Activated CD8-positive, alpha-beta memory T cell treated with anti-CD3 and anti-CD28 coated beads for 36 hours (primary cell): ENCODE data around the gene ELFN1. TPM values are rescaled to one million over a fixed set of nuclear protein-coding genes. Genes with fewer than 3 reads are reported as not detected.

Source experiments
- CTCF ChIA-PET: fragments of 350-600 bp; sonication (Branson Sonifier 250); formaldehyde crosslinking; loops from one replicate; lab custom pipeline; 2021; ENCODE audit warnings: antibody characterized with exemption; lab: Charles Lee
- POLR2A ChIA-PET: fragments of 350-600 bp; sonication (Branson Sonifier 250); formaldehyde crosslinking; loops from one replicate; lab custom pipeline; 2021; ENCODE audit warnings: antibody characterized with exemption; lab: Charles Lee
- total RNA-seq, 2 experiments: library from RNA; stranded (reverse); gene quantifications; one replicate each; pipeline ENCODE4 v1.2.3, GENCODE V29; 2021

The ELFN1 gene
- total RNA-seq, 2 experiments from 2014 or later = 0.17 to 0.27 TPM

DNA sequence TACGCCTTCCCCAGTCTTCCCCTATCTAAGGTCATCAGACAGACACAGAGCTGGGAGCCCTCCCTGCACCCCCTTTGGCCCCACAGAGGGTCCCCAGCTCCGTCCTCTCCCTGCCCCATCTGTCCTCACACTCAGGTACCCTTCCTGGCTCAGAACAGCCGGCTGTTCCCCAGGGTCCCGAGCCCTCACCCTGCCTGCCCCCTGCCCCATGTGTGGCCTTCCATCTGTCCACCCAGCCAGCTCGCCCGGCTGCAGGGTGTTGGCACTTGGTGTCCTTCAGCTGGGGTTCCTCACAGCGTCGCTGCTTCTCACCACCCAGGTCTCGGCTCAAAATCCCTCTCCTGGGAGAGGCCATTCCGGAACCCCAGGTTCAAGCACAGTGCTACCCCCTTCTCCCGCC is 28.9 kb upstream of the ELFN1 start:
- ChIA-PET CTCF (no interaction called here), POLR2A (interaction anchor here (0.5 kb wide), 1 partner anchor 415 kb away, joined by 4 read pairs; no protein-coding TSS in a partner anchor)

DNA sequence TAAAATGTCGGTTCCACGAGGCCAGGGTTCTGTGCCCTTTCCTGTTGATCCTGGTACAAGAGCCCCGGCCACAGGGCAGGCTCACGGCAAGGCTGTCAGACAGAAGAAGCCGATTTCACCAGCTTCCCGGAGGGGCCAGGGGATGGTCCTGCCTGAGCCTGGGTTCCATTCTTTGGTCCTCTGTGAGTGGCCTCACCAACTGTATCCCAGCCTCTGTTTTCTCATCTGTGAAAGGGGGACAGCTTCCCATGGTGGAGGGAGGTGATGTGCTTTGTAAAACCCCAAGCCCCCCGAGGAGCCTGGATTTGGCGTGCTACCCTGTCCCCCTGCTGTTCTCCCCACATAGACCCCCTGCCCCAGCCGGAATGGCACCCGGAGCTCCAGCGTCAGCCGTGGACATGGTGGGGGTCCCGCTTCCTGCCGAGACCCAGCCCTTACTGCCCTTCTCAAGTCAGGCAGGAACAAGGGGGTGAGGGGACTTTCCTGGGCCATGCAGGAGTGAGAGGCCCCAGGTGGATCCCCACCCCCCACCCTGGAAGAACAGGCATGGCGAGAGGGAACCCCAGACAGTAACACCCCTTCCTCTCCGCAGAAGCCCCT is 28.3 kb upstream of the ELFN1 start:
- CTCF ChIA-PET = no interaction called here
- POLR2A ChIA-PET = no interaction called here

DNA sequence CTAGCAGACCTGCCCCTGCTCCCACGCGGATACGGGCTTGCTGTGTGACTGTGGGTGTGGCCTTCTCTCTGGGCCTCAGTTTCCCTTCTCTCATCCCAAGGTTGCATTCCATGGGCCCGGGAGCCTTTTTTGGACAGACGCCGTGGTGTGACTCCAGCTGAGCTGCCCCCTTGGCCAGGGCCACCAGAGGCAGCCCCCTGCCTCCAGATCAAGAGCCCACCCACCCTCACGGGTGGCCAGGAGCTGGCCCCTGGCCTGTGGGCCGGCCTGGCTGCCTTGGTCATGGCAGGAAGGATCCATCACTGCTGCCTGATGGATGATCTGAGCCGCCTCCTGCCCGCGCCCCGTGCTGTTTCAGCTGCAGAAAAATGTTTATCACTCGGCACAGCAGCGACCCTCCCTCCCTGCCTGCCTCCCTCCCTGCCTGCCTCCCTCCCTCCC is 27.8 kb upstream of the ELFN1 start:
- CTCF ChIA-PET = no interaction called here
- POLR2A ChIA-PET = no interaction called here

DNA sequence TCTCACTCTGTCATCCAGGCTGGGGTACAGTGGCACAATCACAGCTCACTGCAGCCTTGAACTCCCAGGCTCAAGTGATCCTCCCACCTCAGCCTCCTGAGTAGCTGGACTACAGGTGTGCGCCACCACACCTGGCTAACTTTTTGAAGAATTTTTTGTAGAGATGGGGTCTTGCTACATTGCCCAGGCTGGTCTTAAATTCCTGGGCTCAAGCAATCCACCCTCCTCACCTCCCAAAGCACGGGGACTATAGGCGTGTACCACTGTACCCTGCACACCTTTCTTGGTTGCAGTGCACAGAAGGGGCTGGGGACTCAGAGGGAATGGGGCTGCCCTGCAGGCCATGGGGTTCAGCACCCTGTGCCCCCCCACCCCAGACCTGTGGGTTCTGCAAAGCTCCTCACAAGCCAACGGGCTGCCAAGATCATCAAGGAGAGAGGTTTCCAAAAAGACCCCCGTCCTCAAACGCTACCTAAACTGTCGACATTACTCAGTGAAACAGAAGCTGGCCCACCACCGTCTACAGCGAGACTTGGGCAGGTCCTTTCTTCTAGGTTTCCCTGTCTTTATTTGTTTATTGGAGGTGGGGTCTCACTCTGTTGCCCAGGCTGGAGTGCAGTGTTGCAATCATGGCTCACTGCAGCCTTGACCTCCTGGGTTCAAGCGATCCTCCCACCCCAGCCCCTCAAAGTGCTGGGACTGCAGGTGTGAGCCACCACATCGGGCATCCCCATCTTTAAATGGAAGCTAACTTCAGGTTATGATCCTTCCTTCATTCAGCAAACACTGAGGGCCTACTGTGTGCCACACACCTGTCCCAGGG is 26.6 kb upstream of the ELFN1 start:
- ChIA-PET CTCF (no interaction called here), POLR2A (no interaction called here)

DNA sequence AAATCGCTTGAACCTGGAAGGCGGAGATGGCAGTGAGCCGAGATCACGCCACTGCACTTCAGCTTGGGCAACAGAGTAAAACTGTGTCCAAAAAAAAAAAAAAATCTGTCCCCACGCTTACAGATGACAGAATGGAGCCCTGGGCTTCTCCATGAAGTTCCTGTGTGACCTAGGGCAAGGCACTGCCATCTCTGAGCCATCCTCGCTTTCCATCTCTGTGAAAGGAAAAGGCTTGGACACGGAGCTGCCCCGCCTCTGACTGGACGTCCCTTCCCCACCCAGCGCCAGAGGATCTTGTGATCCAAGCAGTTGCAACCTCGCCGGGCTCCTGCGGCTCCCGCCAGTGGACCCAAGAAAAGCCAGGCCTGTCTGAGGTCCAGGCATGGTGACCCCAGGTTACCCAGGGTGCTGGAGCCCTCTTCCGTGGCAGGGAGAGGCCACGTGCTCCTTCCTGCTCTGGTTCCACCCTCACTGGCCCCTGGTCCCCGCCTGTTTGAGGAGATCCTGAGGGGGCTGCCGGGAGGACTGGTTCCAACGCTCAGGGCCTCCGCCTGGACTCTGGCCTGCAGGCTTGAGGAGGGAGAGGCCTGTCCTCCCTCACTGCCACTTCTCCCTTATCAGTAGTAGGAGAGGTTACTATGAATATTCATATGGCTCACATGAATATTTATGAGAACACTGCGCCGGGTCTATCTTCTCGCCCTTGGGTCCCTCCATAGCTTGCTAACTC is 25.6 kb upstream of the ELFN1 start:
- ChIA-PET POLR2A (no interaction called here), CTCF (no interaction called here)

DNA sequence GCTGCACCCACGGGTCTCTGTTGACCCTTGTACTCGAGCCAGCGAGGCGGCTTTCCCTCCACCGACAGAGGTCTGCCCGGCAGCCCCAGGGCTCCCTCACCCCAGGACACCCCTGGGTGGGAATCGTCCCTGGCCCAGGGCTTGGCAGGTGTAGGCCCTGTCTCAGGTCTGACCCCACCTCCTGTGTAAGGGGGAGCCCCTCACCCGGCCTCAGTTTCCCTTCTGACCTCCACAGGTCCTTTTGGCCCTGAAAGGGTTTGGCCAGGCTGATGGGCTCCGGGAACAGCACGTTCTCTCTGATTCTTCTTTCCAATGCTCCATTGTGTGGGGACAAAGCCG is 25.0 kb upstream of the ELFN1 start:
- ChIA-PET POLR2A (no interaction called here), CTCF (no interaction called here)

DNA sequence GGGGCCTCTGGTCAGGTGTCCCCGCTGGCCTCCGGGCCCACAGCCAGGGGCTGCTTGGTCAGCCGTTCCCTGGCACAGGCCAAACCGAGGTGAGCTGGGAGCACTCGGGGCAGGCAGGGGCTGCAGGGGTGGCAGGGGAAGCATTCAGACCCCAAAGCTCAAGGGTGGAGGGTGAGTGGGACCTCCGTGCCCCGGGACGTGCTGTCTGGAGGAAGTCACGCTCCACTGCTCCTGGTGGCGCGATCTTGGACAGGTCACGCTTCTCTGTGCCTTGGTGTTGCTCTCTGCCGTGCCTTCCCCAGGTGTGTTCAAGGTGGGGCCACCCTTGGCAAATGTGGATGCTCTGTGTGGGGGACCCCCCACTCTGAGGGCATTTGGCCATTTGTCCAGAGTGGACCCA is 24.6 kb upstream of the ELFN1 start:
- ChIA-PET POLR2A (no interaction called here), CTCF (no interaction called here)

DNA sequence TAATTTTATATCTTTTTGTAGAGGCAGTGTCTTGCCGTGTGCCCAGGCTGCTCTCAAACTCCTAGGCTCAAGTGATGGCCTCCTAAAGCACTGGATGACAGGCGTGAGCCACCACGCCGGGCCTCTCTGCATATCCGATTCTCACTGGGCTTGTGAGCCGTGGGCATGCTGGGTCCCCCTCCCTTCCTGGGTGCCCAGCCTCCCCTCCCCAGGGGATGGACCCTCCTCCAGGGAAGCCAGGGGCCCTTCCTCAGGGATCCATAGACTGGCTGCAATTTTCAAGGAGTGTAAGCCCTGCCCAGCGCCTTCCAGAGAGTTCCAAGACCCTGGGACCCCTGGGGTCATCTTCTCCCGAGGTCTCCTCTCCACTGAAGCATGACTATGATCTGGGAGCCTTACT is 23.7 kb upstream of the ELFN1 start:
- ChIA-PET POLR2A (no interaction called here), CTCF (no interaction called here)

DNA sequence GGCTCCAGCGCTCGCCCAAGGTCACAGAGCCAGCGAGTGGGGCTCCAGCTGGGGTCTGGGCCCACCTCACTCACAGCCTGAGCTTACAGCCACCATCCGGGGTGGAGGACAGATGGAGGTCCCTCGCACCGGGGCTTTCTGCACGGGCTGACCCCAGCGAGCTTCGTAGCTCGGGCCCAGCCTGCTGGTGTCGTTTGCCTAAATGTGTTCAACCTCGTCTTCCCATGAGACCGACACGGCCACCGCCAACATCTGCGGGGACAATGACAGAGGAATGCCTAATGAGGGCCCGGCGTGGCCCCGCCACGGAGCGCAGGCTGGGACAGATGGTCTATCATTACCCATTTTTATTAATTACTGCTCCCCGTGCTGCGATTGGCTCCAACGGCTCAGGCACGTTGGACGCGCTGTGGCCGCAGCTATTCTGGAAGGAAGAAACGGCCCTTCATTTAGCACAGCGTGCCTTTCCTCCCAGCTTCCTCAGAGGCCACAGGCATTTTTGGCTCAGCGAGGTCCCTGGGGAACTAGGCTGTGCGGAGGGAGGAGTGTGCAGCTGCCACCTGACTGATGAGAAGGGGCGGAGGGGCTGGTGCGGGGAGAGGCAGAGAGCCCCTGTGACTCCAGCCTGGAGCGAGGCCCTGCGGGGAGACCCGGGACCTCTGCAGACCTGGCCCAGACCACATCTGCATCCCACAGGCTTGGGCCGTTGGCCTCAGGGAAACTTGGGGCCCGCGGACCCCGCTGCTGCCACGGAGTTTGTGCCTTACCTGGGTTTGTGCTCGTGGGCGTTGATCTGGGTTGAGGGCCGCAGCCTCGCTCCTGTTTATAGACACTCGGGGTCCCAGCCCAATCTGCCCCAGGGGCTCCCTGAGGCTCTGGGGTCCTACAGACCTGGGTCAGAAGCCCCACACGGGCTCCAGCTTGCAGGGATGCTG is 22.9 kb upstream of the ELFN1 start:
- ChIA-PET CTCF (no interaction called here), POLR2A (no interaction called here)

DNA sequence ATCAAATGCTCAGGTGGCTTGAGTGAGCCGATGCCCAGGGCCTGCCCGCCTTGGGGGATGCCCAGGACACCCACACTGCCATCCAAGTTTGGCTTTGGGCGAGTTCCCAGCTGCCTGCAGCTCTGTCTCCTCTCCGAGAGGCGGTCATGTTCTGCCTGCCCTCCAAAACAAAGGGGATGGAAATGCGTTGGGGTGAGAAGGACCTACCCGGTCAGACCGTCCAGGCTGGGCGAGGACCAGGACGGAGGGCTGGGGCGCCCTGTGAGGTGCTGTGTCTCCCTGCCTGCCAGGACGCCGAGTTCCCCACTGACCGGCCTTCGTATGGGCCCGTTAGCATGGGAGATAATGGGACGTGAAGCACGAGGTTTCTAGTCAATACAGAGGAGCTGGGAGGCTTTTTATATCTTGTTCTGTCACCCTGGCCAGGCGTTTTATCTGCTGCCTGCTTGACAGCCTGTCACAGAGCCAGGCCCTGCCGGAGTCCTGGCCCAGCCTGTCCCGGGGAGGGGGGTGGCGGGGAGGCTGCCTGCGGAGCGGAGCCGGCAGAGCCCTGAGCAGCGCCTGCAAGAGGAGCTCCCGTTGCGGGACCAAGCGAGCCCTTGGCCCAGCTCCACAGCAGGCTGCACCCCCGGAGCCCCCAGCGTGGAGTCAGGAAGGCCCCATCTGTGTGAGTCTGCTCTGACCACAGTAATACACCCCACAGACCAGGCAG is 22.0 kb upstream of the ELFN1 start:
- CTCF ChIA-PET = interaction anchor here (1.0 kb wide), 1 partner anchor 347 kb away, joined by 3 read pairs; no protein-coding TSS in a partner anchor
- POLR2A ChIA-PET = no interaction called here

DNA sequence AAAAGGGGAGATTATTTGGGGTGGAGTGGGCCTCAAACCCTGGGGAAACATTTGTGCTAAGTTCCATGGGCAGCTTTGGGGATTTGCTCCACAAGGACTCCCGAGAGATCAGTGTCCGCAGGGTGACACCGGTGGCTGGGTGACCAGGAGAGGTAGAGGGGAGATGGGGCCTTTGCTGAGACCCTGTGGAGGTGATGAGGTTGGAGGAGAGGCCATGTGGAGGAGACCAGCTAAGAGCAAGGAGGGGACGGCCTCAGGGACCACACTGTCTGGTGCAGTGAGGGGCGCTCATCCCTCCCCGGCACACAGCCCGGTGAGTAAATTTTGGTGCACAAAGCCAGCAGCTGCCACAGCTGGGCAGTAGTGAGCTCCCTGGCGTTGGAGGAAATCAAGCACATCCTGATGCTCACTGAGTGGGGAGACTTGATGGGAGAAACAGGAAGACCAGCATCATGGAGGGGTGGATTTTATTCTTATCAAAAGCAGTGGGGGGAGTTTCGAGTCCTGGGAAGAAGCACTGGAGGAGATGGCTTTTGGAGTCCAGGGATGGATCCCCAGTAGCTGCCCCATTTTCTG is 20.2 kb upstream of the ELFN1 start:
- ChIA-PET CTCF (no interaction called here), POLR2A (no interaction called here)

DNA sequence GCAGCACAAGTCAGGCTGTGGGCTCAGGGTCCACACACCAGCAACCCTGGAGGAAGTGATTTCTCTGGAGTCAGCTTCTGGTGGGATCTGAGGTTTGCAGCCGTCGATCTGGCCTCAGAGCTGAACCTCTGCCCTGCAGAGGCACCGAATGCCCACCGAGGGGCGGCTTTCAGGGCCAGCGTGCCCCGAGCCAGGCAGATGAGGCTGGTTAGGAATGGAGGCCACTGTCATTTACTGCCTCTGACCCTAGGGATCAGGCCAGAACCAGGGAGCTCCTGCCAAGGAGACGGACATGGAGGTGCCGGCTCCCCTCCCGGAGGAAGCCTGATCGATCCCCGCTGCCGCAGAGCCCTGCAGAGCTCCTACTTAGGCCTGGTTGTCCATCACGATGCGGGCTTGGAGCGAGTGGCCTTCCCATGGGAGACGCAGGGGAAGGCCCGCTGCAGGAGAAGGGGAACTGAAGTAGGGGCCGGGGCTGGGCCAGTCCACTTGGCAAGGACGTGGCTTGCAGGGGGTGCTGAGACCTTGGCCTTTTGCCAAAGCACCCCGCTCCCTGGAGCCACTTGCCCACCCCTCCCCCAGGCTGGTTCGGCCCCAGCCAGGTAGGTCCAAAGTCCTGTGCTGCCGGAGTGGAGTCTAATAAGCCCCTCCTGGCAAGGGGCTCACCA is 19.6 kb upstream of the ELFN1 start:
- ChIA-PET POLR2A (no interaction called here), CTCF (no interaction called here)

- CTCF ChIA-PET = no interaction called here
- POLR2A ChIA-PET = no interaction called here
Measured at GRCh38 chr7:1651031-1651446, 19.0 kb upstream of the ELFN1 start.

DNA sequence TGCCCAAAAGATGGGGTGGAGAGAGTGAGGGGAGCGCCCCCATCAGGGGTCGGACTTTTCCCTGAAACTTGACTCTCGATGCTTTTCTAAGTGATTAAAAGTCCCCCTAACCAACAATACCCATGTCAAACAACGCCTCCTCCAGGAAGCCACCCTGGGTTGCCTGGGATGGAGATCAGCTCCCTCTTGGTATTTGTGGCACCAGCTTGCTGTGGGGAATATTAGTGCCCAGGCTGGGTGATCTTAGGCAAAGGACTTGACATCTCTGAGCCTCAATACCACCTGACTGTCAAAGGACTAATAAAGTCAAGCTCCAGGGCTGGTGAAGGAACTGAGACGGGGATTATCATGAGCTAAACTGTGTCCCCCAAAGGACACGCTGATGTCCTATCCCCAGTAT is 18.2 kb upstream of the ELFN1 start:
- ChIA-PET POLR2A (no interaction called here), CTCF (interaction anchor here (0.7 to 1.1 kb wide), 2 partner anchors 11 to 73 kb away, joined by 3 to 4 read pairs; no protein-coding TSS in a partner anchor)

DNA sequence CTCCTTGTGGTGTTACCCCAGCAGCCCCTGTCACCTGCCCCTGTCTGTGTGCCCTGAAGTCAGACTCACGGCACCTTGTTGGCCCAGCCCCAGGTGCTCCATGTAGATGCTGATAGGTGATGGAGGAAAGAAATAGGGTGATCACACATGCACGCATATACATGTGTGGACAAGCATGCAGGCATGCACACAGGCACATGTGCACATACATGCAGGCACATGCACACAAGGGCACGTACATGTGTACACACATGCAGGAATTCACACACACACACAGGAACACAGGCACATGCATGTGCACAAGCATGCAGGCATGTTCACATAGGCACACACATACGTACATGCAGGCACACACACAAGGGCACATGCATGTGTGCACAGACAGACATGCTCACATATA is 16.6 kb upstream of the ELFN1 start:
- ChIA-PET CTCF (no interaction called here), POLR2A (no interaction called here)

DNA sequence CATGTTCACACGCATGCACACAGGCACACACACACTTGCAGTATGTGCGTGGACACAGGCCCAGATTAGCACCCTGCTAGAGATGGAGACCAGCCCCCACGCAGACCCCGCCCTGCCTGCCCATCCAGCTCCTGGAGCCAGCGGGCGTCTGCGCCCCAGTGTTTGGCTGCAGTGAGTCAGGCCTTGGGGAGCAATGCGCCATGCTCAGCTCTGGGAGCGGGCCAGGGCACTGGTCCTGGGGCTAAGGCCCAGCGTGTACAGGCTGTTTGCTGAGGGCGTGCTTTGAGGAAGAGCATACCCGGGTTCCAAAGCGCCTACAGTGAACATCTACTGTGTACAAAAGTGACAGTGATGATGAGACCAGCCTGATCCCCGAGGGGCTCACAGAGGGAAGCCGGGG is 16.0 kb upstream of the ELFN1 start:
- ChIA-PET CTCF (no interaction called here), POLR2A (no interaction called here)

- ChIA-PET CTCF (no interaction called here), POLR2A (no interaction called here)
Measured at GRCh38 chr7:1654738-1655475, 15.2 kb upstream of the ELFN1 start.
